HG03460 (cell line): ENCODE results near the gene CFAP69.
A peak's percentile ranks its signal among the peaks of the same experiment; 100 is the strongest.
"Not testable (repeated sequence)": the region's sequence is repeated elsewhere in the genome, so short reads cannot be mapped to it uniquely, and the experiment has no call there.

Source experiments
- ATAC-seq: cut with Tn5 transposase; IDR thresholded peaks from one replicate; pipeline ENCODE4 v1.9.1; 2021; ENCODE audit not compliant: unreplicated experiment

Gene CFAP69

DNA sequence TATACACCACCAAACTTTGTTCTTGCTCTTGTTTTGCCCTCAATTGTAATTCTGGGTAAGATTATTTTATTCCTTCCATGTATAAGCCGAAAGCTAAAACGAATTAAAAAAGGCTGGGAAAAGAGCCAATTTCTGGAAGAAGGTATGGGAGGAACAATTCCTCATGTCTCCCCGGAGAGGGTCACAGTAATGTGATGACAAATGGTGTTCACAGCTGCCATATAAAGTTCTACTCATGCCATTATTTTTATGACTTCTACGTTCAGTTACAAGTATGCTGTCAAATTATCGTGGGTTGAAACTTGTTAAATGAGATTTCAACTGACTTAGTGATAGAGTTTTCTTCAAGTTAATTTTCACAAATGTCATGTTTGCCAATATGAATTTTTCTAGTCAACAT, 12.5 kb upstream of the CFAP69 start:
- no peak for ATAC-seq

DNA sequence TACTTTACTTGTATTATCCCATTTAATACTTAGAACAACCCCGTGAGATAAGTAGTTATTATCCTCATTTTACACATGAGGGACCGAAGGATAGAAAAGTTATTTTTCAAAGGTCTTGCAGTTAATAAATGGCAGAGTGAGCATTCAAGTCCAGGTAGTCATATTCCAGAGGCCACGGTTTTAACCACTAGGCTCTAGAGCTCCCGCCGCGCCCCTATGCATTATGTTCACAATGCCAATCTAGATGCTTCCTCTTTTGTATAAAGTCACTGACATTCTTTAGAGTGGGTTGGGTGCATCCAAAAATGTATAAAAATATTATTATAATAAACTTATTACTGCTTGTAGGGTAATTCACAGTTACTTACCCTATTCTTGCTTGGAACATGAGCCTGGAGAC, 11.4 kb upstream of the CFAP69 start:
- no peak for ATAC-seq

DNA sequence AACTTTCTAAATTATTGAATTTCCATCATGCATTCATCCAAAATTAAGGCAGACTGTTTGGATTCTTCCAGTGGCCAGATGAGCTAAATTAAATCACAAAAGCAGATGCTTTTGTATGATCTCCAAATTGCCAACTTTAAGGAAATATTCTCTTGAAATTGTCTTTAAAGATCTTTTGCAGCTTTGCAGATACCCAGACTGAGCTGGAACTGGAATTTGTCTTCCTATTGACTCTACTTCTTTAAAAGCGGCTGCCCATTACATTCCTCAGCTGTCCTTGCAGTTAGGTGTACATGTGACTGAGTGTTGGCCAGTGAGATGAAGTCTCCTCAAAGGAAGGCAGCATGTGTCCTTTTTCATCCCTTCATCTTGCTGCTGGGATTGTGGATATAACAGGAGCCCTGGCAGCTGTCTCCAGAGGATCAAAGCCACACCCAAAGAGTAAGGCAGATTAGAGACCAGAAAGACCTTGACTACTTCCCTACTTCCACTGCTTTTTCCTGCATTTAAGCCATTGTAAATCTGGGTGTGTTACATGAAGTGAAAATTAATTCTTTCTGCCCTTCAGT, 8.2 kb upstream of the CFAP69 start:
- ATAC-seq: no peak

DNA sequence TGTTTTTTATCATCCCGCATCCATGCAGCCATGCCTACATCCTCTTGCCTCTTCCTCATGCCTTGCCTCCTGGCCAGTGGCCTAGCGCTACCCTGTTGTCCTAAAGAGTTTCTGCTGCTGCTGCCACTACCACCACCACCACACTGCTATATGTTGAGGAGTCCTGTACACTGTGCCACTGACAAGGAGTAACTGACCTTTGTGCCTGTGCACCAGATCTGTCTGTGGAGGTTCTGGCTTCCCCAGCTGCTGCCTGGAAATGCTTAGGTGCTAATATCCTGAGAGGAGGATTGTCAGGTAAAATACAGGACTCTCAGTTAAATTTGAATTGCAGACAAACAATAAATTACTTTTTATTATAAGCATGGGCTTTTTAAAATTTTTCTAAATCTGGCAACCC, 7.0 kb upstream of the CFAP69 start:
- no peak for ATAC-seq

DNA sequence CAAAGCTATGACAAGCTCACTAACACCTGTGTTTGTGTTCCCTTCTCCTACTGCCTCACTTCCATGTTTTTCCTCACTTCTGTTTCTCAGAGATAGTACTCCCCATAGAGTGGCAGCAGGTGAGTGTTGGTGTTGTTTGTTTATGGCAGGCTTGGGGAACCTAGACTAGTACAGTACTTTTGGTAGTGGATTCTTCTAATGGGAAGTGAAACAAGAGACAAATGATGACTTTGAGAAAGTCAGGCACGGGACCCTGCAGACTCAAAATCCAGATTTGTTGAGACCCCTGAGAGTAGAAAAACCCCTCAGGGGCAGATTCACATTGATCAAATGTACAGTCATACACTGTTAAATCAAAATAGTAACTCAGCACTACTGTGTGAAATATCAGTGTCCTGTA, 6.4 kb upstream of the CFAP69 start:
- ATAC-seq: no peak

DNA sequence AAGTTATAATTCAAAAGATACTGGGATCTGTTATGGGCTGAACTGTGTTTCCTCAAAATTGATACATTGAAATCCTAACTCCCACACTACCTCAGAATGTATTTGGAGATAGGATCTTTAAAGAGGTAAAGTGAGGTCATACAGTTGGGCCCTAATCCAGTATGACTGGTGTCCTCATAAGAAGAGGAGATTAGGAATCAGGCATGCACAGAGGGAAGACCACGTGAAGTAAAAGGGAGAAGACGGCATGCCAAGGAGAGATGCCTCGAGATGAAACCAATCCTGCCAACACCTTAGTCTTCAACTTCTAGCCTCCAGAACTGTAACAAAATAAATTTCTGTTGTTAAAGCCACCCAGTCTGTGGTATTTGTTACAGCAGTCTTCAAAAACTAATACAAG, 5.9 kb upstream of the CFAP69 start:
- ATAC-seq: no peak

DNA sequence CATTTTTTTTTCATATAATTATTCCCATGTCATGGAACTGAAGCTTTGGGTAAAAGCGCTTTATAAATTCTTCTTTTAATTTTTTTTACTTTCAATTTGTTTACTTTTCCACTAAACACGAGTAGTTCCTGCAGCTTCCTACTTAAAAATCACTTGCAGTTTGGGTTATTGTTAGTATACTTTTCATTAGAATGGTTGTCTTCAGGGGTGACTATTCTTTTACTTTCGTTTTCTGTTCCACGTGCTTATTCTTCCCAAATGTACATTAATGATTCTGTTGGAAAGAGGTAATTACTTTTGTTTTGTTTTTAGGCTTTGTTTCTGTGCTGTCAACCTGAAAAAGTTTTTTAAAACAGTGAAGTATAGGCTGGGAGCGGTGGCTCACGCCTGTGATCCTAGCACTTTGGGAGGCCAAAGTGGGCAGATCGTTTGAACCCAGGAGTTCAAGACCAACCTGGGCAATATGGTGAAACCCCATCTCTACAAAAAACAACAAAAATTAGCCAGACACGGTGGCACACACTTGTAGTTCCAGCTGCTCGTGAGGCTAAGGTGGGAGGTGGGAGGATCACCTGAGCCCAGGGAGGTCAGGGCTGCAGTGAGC, 5.2 kb upstream of the CFAP69 start:
- no peak for ATAC-seq

DNA sequence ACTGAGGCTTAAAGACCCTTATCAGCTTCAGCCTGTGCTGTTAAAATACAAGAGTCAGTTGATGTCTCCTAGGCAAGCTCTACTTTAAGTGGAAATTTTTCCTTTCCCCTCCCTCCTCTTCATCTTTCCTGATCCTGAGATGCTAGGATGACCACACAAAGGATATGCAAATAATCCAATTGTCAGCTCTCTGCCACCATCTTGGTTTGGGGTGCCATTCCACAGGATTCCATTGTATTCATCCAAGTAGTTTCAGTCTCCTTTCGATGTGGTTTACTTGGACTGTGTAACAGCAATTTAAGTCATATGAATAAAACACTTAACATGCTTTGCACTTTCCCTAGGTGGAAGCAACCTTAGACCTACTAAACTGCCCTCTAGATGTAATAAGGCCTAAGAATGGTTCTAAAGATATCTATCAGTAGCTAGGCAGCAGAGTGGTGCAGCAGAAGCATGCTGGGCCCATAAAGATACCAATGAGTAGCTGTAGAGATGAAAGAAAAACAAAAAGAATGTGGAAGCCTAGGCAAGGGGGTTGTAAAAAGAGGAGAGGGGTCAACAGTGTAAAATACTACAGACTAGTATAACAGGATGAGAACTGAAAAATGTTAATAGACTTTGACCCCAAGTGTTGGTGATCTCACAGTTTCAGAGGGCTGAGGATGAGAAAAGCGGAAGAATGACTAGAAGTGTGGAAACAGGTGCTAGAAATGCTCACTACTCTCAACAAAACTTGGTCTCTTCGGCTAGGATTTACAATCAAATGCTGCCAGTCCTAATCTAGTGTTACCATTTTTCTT, 2.4 kb upstream of the CFAP69 start:
- ATAC-seq: peak; percentile 46

DNA sequence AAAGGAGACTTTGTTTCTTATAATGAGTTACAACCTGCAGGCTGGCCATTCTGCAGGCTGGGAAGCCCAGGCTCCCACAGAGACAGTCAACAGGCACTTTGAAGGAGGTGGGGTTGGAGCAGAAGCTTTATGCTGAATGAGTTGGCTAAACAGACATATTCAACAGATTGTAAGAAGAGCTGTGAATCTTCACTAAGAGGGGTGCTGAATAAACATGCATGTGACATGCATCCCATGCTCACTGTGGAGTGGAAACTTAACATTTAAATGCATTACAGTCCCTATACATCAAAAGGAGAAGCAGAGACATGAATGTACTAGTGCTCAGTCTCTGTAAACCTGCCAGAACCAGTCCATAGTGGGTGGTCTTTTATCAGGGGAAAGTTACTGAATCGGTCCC, 1.4 kb upstream of the CFAP69 start:
- ATAC-seq: no peak

DNA sequence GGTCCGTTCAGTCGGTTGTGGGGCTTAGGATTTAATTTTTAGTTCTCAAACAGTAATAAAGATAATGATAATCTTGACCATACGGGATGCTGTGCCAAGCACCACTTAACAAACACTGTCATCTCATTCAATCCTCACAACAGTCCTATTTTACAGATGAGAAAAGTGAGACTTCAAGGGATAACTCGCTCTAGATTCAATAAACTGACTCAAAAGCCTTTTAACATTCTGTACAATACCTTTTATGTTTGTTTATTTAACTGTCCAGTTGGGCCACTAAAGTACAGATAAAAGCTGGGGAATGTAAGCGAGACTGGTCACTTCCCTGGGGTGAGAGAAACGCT, 437 bp upstream of the CFAP69 start:
- no peak for ATAC-seq

DNA sequence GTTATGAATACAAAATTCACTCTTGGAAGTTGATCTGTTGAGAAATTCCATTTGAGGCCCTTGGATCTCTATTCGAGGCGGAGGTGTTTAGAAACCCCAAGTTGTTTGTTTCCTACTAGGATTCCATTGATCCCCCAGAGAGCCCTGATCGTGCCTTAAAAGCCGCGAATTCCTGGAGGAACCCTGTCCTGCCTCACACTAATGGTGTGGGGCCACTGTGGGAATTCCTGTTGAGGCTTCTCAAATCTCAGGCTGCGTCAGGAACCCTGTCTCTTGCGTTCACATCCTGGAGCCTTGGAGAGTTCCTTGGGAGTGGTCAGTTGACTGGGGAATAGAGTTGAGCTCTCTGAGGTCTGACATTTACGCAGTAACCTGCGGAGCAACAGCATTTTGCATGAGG, 1.2 kb downstream of the CFAP69 start:
- ATAC-seq: no peak

DNA sequence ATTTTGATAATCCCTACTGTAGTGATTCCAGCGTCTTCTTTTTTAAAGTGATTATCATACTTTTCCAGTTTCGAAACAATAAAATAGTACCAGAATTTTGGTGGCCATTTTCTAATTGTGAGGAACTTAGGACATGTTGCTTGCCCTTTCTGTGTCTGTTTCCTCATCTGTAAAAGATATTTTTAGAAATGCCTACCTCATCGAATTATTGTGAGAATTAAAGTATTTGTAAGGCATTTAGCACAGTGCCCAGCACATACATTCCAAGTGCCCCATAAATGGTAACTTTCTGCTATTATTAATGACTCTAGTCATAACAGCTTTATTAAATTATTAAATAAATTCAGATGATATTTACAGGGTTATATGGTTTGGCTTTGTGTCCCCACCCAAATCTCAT, 3.7 kb downstream of the CFAP69 start:
- no peak for ATAC-seq

DNA sequence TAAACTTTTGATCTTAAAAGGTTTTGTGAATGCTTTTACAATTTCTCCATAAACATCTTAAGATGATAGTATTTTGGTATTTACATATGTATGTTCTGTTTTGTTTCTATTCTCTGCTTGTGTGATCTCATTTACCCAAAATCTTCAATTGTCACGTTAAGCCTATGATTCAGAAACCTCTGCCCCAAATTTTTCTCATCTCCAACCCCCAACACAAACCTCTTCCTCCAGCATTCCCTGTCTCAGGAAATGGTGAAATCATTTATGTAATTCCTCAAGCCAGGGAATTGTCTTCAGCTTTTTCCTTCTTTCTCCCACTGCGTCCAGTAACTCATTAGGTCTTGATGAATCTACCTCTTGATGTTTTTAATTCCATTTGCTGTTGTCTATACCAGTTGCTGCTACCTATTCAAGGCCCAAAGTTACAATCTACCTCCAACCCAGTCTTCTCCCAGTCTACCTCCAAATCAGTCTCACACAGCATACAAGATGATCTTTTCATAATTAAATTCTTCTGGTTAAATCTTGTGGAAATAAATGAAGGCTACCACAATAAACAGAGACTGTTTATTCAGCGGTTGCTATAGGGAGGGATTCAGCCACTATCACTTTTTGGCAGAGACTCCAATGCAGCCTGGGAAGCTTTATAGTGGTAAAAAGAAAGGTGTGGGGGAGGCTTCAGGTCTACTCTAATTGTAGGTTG, 5.8 kb downstream of the CFAP69 start:
- ATAC-seq: no peak

DNA sequence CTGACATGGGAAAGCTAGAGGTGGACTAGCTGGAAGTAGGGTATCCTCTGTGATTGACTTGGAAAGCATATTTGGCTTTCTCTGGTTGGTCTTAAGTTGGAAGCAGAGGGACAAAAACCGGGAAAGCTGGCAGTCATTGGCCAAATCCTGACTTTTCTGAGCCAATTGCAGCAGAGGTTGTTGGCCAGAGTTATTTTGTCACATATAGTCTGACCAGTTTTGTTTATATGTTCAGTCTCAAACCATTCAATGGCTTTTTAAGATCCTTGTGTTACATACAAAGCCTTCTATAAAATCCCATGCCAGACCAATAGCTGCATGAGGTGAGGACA, 6.3 kb downstream of the CFAP69 start:
- ATAC-seq: no peak

DNA sequence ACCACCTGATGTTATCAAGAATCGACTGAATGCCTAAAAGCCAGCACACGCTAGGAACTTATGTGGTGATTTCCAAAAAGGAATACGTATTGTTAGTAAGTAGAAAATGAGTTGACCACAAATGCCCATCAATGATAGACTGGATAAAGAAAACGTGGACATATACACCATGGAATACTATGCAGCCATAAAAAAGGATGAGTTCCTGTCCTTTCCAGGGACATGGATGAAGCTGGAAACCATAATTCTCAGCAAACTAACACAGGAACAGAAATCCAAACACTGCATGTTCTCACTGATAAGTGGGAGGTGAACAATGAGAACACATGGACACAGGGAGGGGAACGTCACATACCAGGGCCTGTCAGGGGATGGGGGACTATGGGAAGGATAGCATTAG, 11.0 kb downstream of the CFAP69 start:
- not testable (repeated sequence) for ATAC-seq

DNA sequence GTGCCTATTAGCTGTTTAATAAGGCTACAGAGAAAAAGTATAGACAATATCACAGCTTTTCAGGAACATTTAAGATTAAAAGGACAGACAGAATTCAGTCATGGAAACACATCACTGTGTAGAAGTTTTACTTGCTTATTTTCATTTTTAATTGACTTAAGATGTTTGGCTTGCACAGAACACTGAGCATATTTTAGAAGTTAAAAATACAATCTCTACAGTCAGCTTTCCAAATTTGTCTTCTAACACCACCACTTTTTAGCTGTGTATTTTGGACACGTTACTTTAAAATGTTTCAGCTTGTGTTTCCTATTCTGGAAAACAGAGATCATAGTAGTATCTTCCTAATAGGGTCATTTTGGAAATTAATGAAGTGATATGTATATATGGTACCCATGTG, 11.8 kb downstream of the CFAP69 start:
- no peak for ATAC-seq

DNA sequence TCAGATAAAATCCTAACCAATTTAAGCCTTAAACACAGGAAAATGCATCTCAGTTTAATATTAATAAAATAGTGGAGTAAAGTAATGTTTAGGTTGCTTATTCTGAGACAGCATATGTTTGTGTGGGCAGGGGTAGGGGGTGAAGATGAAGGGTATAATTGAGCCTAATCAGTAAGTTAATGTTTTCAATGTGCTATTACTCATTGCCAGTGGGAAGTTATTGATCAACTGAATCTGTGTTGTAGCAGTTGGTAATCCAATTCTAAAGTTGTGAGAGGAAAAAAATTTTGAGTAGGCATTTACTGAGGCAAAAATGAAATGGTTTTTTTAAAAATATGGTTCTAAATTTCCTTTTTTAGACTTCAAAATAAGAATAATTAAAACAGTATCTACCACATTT, 16.5 kb downstream of the CFAP69 start:
- ATAC-seq: no peak

DNA sequence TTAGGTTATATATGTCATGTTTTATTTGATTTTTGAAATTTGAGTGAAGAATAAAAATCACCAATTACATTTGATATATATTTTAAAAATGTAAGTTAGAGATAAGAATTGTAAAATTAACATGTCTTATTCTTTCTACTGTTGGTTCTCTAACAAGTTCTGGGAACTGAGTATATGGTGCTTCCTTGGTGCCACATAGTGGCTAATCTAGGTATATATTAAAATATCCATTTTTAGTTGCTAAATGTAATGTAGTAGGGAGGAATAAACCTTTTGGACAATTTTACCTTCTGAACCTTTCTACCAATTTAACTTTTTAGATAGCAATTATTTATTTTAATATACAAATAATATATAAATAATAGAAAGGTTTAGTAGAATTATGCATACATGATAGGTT, 17.5 kb downstream of the CFAP69 start:
- peak; percentile 81 for ATAC-seq

DNA sequence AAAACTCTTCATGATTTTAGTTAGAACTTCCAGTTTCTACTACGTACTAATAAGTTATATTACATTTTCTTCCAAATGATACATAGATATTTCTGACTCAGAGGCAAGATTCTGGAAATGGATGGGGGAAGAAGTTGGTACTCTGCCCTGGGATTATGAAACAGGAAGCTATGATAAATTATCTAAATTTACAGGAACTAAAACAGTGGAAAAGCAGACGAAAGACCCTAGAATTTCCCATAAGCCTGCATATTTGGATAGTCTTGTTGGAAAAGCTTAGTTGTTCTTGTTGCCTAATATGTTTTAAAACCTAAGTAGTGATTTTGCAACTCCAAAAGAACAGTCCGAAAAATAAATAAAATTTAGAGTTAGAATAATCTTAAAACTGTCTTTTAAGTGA, 21.8 kb downstream of the CFAP69 start:
- no peak for ATAC-seq

DNA sequence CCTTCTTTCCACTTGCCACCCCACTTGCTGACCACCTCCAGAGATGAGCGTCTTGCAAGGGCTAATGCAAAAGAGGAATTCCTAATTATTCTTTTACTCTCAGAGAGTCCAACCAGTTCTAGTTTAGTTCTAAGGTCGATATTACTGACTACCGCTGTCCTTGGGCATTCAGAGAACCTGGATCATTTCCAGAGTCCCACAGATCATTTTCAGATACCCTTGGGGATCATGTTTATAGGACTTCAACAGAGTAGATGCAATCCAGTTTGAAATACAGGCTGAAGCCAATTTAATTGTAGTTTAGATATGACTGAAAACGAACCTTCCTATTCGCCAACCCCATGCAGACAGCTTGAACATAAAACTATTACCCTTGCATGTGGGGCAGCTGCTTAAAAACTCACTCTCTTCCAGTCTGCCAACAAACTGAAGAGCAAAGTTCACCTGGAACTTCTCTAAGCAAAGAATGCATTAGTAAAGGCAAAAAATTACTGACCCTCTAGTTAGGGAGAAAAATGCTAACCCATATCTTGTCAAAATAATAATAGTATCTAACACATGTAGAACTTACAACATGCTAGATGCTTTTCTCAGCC, 22.4 kb downstream of the CFAP69 start:
- ATAC-seq: no peak

DNA sequence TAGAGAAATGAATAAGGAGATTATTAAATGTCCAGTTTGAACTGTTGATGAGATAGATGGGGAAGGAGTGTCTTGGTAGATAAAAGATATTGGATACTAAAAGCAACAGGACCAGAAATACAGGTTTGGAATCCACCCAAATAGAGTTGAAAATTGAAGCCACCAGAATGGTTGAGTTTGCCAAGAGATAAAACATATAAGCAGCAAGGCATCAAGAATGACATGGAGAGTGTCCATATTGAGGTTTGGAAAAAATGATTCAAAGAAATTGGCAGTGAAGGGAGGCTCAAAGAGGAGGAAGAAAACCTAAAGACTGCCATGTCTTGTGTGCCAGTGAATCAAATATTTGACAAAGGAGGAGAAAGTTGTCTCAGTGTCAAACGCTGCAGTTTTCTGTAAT, 24.2 kb downstream of the CFAP69 start:
- ATAC-seq: no peak
